GM10266 (cell line): ENCODE measurements around the gene RTBDN.

Source experiments
- DNase-seq: peaks from one replicate; pipeline ENCODE4 v3.0.0; 2012; ENCODE audit errors: extremely low spot score
- CTCF ChIP-seq: IDR thresholded peaks from 2 replicates; pipeline ENCODE4 v1.5.1; 2012; ENCODE audit warnings: mild to moderate bottlenecking, low read depth; ENCODE audit not compliant: control insufficient read depth, insufficient read depth; ENCODE audit errors: missing control alignments

The RTBDN gene

DNA sequence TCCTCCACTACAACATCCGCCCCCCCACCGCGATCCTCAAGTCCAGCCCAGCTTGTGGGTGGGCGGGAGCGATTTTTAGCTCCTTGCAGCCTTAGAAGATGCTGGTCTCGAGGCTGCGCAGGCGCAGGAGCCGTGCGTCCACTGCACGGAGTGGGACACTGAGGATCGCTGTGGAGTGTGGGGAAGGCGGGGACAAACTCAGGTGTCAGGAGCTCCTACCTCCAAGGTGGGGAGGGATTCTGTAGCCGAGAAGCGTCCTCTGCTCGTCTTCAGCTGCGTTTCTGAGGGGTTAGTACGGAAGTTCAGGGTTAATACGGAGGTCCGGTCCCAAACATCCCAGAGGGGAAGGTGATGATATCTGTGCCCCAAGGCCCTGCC, at the start of gene RTBDN:
Gene RTBDN (minus strand): TSS at position 14 of the 378 bp plus-strand sequence. CDS start 4,600 bp downstream, outside the sequence.
- DNase-seq = no peak
- no peak for TF ChIP-seq CTCF

DNA sequence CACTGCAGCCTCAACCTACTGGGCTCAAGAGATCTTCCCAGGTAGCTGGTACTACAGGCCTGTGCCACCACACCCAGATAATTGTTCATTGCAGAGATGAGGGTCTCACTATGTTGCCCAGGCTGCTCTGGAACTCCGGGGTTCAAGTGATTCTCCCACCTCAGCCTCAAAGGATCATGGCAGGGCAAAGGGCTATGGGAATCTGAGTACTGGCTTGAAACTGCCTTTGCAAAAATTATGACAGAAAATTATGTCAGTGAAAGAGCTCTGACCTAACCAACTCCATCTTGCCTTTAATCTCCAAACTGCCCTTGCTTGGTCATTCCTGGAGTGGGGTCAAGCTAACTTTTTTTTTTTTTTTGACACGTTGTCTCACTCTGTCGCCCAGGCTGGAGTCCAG, 48.2 kb upstream of the RTBDN start:
- TF ChIP-seq CTCF = no peak
- no peak for DNase-seq

GRCh38 chr19:12881172-12881808, 46.9 kb upstream of the RTBDN start, which contains the start of gene DNASE2:
Gene DNASE2, minus strand, starts transcription at chr19:12881449. Its CDS starts 74 bp downstream, at chr19:12881375.
- peak; percentile 10 for TF ChIP-seq CTCF
- peak; percentile 98 for DNase-seq

- no peak for DNase-seq
- TF ChIP-seq CTCF = no peak
Measured at GRCh38 chr19:12880551-12881171, 46.3 kb upstream of the RTBDN start.

- no peak for TF ChIP-seq CTCF
Measured at GRCh38 chr19:12875086-12875485, 40.7 kb upstream of the RTBDN start.

GRCh38 chr19:12873891-12874745, 39.7 kb upstream of the RTBDN start:
- TF ChIP-seq CTCF = no peak

More at GRCh38 chr19:12875086-12875485, 40.7 kb upstream of the RTBDN start:
- no peak for DNase-seq

More at GRCh38 chr19:12873891-12874745, 39.7 kb upstream of the RTBDN start:
- no peak for DNase-seq
